MV-4-11 (cell line): Measurements from ENCODE around the gene GLT8D2.

Experiments
- DNase-seq: peaks from one replicate; lab custom pipeline; 2025; lab: John Stamatoyannopoulos, UW

GLT8D2 gene

GRCh38 chr12:103948746-103949406 lies 101.1 kb downstream of the GLT8D2 start:
- DNase-seq = no peak

GRCh38 chr12:103947871-103948555 lies 102.0 kb downstream of the GLT8D2 start:
- DNase-seq = peak; percentile 57

GRCh38 chr12:103944964-103945363 lies 105.0 kb downstream of the GLT8D2 start:
- no peak for DNase-seq
